Prostate gland (tissue), 2 donors: ENCODE data around the gene MAD1L1. TPM values are rescaled to one million over a fixed set of nuclear protein-coding genes. Genes with fewer than 3 reads are reported as not detected.
"Not testable (repeated sequence)": the region's sequence is repeated elsewhere in the genome, so short reads cannot be mapped to it uniquely, and the experiment has no call there.

Experiments
- DNase-seq: peaks from one replicate; pipeline ENCODE4 v3.0.0-alpha.2; 2019; ENCODE audit warnings: low spot score
- H3K27ac ChIP-seq, 2 donors: fragments of 200-600 bp; sonication (generic); 2 replicates each; pipeline ENCODE4 v1.5.1; 2017 to 2019
- H3K27me3 ChIP-seq: fragments of 200-600 bp; sonication (generic); replicated peaks from 2 replicates; pipeline ENCODE4 v1.5.1; 2019; ENCODE audit not compliant: insufficient read depth
- H3K36me3 ChIP-seq, 2 donors: fragments of 200-600 bp; sonication (generic); 1 replicate in 1 of 2; 2 replicates in 1 of 2; pipeline versions ENCODE4 v1.5.1 to v1.8.1; 2017 to 2019
- H3K4me1 ChIP-seq: fragments of 200-600 bp; sonication (generic); replicated peaks from 2 replicates; pipeline ENCODE4 v1.5.1; 2019
- H3K4me3 ChIP-seq, 2 donors: fragments of 200-600 bp; sonication (generic); 2 replicates each; pipeline ENCODE4 v1.5.1; 2017 to 2019
- H3K9me3 ChIP-seq: fragments of 200-600 bp; sonication (generic); 2 replicates; pipeline ENCODE4 v1.5.1; 2017
- POLR2A ChIP-seq: fragments of 450-650 bp; IDR thresholded peaks from one replicate; pipeline ENCODE4 v1.6.1; 2016; ENCODE audit warnings: antibody characterized with exemption, mild to moderate bottlenecking
- POLR2AphosphoS5 ChIP-seq: sonication (generic); formaldehyde crosslinking; IDR thresholded peaks from one replicate; pipeline ENCODE4 v1.6.1; 2017; ENCODE audit warnings: antibody characterized with exemption
- WGBS: methylation state at CpG from one replicate; pipeline ENCODE4 v1.1.5; 2018; 5-methylcytosine and 5-hydroxymethylcytosine counted together
- intact Hi-C: fragments of 100-400 bp; cut with DNase I; formaldehyde crosslinking; loops from one replicate; pipeline ENCODE4 v1.14.2; 2022
- total RNA-seq, 2 donors: library from RNA; depleted of rRNA; stranded (reverse); fragments of >200 nt; gene quantifications; one replicate each; pipeline ENCODE4 v1.1.0, GENCODE V29; 2016
- TF ChIP-seq, protein P1 (sequence below), 4 experiments: fragments of 200-600 bp in 2 of 4; fragments of 450-650 bp in 2 of 4; sonication (generic) in 2 of 4; IDR thresholded peaks; 1 replicate in 3 of 4; 2 replicates in 1 of 4; pipeline ENCODE4 v1.5.1; 2016 to 2019; ENCODE audit warnings: antibody characterized with exemption in 4 of 4, mild to moderate bottlenecking in 2 of 4, moderate library complexity in 2 of 4

MAD1L1 gene
- total RNA-seq, 2 donors from 2014 or later, result 79.3 to 91.9 TPM

DNA sequence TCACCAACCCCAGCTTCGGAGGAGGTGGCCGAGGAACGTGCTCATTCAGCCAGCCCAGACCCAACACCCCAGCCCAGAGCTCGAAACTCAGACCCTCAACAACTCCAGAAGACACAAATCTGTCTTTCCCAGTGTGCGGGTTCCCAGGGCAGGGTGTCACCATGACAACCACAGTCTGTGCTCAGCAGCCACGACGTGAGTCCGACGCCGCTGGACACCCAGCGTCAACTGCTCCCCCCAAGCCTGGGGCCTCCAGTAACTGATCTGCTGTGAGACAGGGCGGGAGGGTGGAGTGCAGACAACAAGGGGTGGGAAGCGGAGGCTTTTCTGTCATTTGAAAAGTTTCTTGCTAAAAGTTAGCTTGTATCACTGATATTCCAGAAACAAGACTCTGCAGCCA is 167.2 kb downstream of the MAD1L1 start:
- Histone ChIP-seq H3K9me3 (no peaks in the 10 kb centered on the region), H3K27ac (no peak overlapping the region), H3K4me3 (no peak overlapping the region), H3K4me1 (no peaks in the 10 kb centered on the region), H3K27me3 (no peaks in the 10 kb centered on the region), H3K36me3 (no peaks in the 10 kb centered on the region)
- no peak for DNase-seq
- TF ChIP-seq, protein P1, sequence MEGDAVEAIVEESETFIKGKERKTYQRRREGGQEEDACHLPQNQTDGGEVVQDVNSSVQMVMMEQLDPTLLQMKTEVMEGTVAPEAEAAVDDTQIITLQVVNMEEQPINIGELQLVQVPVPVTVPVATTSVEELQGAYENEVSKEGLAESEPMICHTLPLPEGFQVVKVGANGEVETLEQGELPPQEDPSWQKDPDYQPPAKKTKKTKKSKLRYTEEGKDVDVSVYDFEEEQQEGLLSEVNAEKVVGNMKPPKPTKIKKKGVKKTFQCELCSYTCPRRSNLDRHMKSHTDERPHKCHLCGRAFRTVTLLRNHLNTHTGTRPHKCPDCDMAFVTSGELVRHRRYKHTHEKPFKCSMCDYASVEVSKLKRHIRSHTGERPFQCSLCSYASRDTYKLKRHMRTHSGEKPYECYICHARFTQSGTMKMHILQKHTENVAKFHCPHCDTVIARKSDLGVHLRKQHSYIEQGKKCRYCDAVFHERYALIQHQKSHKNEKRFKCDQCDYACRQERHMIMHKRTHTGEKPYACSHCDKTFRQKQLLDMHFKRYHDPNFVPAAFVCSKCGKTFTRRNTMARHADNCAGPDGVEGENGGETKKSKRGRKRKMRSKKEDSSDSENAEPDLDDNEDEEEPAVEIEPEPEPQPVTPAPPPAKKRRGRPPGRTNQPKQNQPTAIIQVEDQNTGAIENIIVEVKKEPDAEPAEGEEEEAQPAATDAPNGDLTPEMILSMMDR (IDR thresholded peaks at IDR 0.05), result no peak
- no peak for TF ChIP-seq POLR2AphosphoS5
- no peak for TF ChIP-seq POLR2A
- WGBS, result 87% methylated on average over 13 of the region's 13 CpGs
- intact Hi-C loops, result no loop called here

DNA sequence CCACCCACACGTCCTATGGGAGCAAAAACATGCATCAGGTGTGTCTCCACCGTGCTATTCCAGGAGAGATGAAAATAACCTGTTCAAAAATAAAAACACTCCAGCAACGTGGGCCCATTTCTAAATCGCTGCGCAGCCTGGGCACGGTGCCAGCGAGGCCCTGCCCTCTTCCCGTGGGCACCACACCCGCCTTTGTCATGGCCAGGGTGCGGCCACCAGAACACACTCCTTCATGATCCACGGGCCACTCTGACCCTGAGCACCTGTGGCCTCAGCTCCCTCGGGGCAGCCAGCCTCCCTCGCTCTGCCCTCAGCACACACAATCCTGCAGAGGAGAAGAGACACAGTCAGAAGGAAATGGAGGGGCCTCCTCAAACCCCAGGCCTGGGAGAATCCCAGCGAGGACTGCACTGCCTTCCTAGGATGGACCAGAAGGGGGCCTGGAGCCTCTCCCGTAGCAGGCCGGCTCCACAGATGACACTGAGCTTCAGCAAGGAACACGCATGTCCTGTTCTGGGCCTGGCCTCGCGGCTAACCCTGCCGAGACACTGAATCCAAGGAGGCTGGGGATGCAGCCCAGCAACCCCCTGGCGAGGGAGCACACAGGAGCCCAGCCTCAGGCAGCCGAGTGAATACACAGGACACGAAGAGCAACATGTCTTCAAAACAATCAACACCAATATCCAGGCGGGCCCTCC is 169.0 kb downstream of the MAD1L1 start:
- 56% methylated on average over 24 of the region's 24 CpGs for WGBS
- Histone ChIP-seq H3K9me3 (no peaks in the 10 kb centered on the region), H3K4me1 (no peaks in the 10 kb centered on the region), H3K4me3 (no peak overlapping the region), H3K27me3 (no peaks in the 10 kb centered on the region), H3K36me3 (no peaks in the 10 kb centered on the region), H3K27ac (no peak overlapping the region)
- intact Hi-C loops, result no loop called here
- DNase-seq, result no peak
- TF ChIP-seq, protein P1 (IDR thresholded peaks at IDR 0.05), result no peak

DNA sequence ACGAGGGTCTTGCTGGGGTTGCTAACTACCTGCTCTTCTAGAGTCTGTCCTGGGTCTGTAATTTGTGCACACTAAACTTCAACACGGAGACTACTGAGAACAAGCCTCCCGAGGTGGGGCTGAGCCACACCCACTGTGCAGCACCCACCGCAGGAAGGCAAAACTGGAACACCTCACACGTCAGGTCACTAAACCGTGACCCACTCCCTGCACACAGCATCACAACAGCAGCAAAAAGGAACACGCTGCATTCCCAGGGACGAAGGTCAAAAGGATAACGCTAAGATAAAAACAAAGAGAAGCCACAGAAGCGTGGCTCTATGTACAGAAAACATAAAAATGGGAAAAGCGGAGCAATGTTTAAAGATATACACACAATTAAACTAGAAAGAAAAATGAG is 170.1 kb downstream of the MAD1L1 start:
- no peak for DNase-seq
- WGBS, result 86% methylated on average over 11 of the region's 11 CpGs
- Histone ChIP-seq H3K27me3 (no peaks in the 10 kb centered on the region), H3K27ac (no peak overlapping the region), H3K4me1 (no peaks in the 10 kb centered on the region), H3K4me3 (no peak overlapping the region), H3K9me3 (no peaks in the 10 kb centered on the region), H3K36me3 (no peaks in the 10 kb centered on the region)
- TF ChIP-seq, protein P1 (IDR thresholded peaks at IDR 0.05), result no peak
- TF ChIP-seq POLR2AphosphoS5 (no peak), POLR2A (no peak)
- intact Hi-C loops, result no loop called here

DNA sequence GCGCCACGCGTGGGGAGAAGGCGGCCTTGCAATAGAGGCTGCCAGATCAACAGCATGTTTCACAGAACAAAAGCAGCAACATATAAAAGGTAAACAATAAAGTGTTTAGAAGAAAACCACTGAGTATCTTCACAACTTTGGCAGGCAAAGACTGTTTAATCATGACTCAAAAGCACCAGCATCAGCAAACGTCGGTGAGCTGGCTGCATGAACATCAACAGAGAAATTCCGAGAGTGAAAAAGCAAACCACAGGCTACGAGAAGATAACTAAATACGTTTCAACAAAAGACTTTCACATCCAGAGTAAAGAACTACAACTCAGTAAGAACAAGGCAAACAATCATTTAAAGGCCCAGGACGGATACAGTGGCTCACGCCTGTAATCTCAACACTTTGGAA is 172.0 kb downstream of the MAD1L1 start:
- no peak overlapping the region for H3K4me3 ChIP-seq
- intact Hi-C loops, result no loop called here
- H3K27ac ChIP-seq, result no peak overlapping the region
- no peaks in the 10 kb centered on the region for H3K27me3 ChIP-seq
- TF ChIP-seq, protein P1 (IDR thresholded peaks at IDR 0.05), result no peak
- TF ChIP-seq POLR2AphosphoS5, result no peak
- TF ChIP-seq POLR2A, result no peak
- DNase-seq, result no peak
- H3K36me3 ChIP-seq, result no peaks in the 10 kb centered on the region
- no peaks in the 10 kb centered on the region for H3K9me3 ChIP-seq
- 92% methylated on average over 11 of the region's 11 CpGs for WGBS
- H3K4me1 ChIP-seq, result no peaks in the 10 kb centered on the region

DNA sequence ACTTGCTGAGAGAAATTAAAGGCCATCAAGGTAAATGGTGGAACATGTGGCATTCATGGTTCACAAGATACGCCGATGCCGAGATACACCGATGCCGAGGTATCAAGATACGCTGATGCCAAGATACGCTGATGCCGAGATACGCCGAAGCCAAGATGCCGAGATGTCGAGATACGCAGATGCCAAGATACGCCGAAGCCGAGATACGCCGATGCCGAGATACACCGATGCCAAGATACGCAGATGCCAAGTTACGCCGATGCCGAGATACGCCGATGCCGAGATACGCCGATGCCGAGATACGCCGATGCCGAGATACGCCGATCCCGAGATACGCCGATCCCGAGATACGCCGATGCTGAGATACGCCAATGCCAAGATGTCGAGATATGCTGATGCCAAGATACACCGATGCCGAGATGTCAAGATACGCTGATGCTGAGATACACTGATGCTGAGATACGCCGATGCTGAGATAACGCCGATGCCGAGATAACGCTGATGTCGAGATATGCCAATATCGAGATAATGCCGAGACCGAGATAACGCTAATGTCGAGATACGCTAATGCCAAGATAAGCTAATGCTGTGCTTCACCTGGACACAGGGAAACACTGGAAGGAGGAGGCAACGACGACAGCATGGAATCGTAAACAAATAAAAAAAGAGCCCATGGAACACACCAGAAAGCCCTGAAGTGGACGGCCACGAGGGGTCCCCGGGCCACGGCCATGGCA is 172.6 kb downstream of the MAD1L1 start:
- TF ChIP-seq POLR2A (no peak), POLR2AphosphoS5 (no peak)
- TF ChIP-seq, protein P1 (IDR thresholded peaks at IDR 0.05), result no peak
- Histone ChIP-seq H3K27ac (no peak overlapping the region), H3K36me3 (no peaks in the 10 kb centered on the region), H3K4me3 (no peak overlapping the region), H3K27me3 (no peaks in the 10 kb centered on the region), H3K4me1 (no peaks in the 10 kb centered on the region), H3K9me3 (no peaks in the 10 kb centered on the region)
- no peak for DNase-seq
- intact Hi-C loops, result no loop called here
- WGBS, result 95% methylated on average over 66 of the region's 66 CpGs

DNA sequence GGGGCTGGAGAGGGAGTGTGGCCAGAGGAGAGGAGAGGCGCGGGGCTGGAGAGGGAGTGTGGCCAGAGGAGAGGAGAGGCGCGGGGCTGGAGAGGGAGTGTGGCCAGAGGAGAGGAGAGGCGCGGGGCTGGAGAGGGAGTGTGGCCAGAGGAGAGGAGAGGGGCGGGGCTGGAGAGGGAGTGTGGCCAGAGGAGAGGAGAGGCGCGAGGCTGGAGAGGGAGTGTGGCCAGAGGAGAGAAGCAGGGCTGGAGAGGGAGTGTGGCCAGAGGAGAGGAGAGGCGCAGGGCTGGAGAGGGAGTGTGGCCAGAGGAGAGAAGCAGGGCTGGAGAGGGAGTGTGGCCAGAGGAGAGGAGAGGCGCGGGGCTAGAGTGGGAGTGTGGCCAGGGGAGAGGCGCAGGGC is 174.5 kb downstream of the MAD1L1 start:
- H3K4me1 ChIP-seq, H3K27me3 ChIP-seq, H3K9me3 ChIP-seq, intact Hi-C loops, H3K4me3 ChIP-seq, DNase-seq, H3K36me3 ChIP-seq, H3K27ac ChIP-seq: not testable (repeated sequence)
- 56% methylated on average over 9 of the region's 13 CpGs for WGBS
